ENCODE data around the gene PCBP3.

DNA sequence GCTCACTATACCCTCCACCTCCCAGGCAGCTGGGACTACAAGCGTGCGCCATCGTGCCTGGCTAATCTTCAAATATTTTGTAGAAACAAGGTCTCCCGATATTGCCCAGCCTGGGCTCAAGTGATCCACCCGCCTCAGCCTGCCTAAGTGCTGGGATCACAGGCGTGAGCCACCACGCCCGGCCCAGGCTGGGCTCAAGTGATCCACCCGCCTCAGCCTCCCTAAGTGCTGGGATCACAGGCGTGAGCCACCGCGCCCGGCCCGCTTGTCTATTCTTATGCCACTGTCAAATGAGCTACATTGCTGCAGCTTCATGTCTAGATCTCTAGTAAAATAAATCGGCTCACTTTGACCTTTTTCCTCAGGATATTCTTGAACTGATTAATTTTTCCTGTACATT, 230.3 kb downstream of the PCBP3 start:
- TF ChIP-seq, protein P1, sequence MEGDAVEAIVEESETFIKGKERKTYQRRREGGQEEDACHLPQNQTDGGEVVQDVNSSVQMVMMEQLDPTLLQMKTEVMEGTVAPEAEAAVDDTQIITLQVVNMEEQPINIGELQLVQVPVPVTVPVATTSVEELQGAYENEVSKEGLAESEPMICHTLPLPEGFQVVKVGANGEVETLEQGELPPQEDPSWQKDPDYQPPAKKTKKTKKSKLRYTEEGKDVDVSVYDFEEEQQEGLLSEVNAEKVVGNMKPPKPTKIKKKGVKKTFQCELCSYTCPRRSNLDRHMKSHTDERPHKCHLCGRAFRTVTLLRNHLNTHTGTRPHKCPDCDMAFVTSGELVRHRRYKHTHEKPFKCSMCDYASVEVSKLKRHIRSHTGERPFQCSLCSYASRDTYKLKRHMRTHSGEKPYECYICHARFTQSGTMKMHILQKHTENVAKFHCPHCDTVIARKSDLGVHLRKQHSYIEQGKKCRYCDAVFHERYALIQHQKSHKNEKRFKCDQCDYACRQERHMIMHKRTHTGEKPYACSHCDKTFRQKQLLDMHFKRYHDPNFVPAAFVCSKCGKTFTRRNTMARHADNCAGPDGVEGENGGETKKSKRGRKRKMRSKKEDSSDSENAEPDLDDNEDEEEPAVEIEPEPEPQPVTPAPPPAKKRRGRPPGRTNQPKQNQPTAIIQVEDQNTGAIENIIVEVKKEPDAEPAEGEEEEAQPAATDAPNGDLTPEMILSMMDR (IDR thresholded peaks at IDR 0.05) = no peak
- no peak for TF ChIP-seq POLR2A (IDR thresholded peaks at IDR 0.05)

All from right lobe of liver (tissue), 4 donors.